ENCODE measurements around the gene ALDH3B2.

- TF ChIP-seq POLR2A (IDR thresholded peaks at IDR 0.05; ENCODE audit: low read depth, low read length) = no peak
- TF ChIP-seq POLR2AphosphoS5 (IDR thresholded peaks at IDR 0.05; ENCODE audit: low read depth, low read length) = no peak
These were observed 3.9 kb downstream of the ALDH3B2 start for GRCh38 chr11:67670316-67671210.

Measured in GM12892 (cell line).